Activated naive CD8-positive, alpha-beta T cell treated with anti-CD3 and anti-CD28 coated beads for 36 hours (primary cell): ENCODE results near the gene TEF. TPM values are rescaled to one million over a fixed set of nuclear protein-coding genes. Genes with fewer than 3 reads are reported as not detected.
"Not testable (repeated sequence)": the region's sequence is repeated elsewhere in the genome, so short reads cannot be mapped to it uniquely, and the experiment has no call there.

ENCODE experiments used
- DNase-seq: peaks from one replicate; pipeline ENCODE4 v3.0.0; 2021
- H3K27ac Mint-ChIP-seq: one replicate; pipeline ENCODE4 v1.8.0; 2022; ENCODE audit warnings: mild to moderate bottlenecking, moderate library complexity, mixed read lengths
- H3K27me3 Mint-ChIP-seq: one replicate; pipeline ENCODE4 v1.8.0; 2022; ENCODE audit warnings: mild to moderate bottlenecking, mixed read lengths
- H3K36me3 Mint-ChIP-seq: one replicate; pipeline ENCODE4 v1.8.0; 2021; ENCODE audit warnings: mild to moderate bottlenecking, mixed read lengths
- H3K4me1 Mint-ChIP-seq: one replicate; pipeline ENCODE4 v1.8.0; 2021; ENCODE audit warnings: mixed read lengths
- H3K4me3 Mint-ChIP-seq: one replicate; pipeline ENCODE4 v1.8.0; 2022; ENCODE audit warnings: mild to moderate bottlenecking, moderate library complexity, mixed read lengths
- H3K9me3 Mint-ChIP-seq: one replicate; pipeline ENCODE4 v1.8.0; 2022; ENCODE audit warnings: mixed read lengths
- total RNA-seq, 2 experiments: library from RNA; stranded (reverse); gene quantifications; one replicate each; pipeline ENCODE4 v1.2.3, GENCODE V29; 2021

Gene TEF
- total RNA-seq, 2 experiments from 2014 or later, result 2.6 to 2.8 TPM

DNA sequence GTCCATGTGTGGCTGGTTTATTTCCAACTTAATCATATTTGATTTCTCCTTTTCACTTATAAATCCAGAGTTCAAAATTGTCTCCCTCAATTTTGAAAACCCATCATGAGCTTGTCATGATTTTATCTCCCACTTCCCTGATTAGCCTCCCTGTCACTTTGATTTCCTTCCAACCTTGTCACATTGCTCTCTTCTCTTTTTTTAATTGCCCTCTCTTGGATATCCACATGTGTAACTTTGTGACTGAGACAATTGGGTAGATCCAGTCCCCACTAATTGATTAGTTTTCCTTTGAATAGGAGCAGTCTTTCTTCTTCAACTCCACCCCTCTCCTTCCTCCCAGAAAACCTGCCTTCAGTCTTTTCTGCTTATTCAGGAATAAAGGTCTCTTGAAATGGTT, 2.4 kb downstream of the TEF start:
- Mint-ChIP-seq H3K27me3 (no peaks in the 10 kb centered on the region), H3K36me3 (no peaks in the 10 kb centered on the region), H3K4me3 (no peak overlapping the region), H3K4me1 (peaks cover 16% of the 10 kb centered on the region), H3K27ac (no peak overlapping the region), H3K9me3 (no peaks in the 10 kb centered on the region)
- DNase-seq, result no peak

DNA sequence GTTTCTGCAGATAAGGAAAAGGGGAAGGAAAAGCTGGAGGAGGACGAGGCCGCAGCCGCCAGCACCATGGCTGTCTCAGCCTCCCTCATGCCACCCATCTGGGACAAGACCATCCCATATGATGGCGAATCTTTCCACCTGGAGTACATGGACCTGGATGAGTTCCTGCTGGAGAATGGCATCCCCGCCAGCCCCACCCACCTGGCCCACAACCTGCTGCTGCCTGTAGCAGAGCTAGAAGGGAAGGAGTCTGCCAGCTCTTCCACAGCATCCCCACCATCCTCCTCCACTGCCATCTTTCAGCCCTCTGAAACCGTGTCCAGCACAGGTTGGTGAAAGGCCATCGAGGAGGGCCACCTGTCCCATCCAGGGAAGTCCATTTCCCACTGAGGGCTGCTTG, 5.6 kb downstream of the TEF start:
- DNase-seq, result no peak
- Mint-ChIP-seq H3K27ac (no peak overlapping the region), H3K4me3 (no peak overlapping the region), H3K4me1 (peaks cover 9% of the 10 kb centered on the region), H3K27me3 (no peaks in the 10 kb centered on the region), H3K36me3 (no peaks in the 10 kb centered on the region), H3K9me3 (no peaks in the 10 kb centered on the region)

DNA sequence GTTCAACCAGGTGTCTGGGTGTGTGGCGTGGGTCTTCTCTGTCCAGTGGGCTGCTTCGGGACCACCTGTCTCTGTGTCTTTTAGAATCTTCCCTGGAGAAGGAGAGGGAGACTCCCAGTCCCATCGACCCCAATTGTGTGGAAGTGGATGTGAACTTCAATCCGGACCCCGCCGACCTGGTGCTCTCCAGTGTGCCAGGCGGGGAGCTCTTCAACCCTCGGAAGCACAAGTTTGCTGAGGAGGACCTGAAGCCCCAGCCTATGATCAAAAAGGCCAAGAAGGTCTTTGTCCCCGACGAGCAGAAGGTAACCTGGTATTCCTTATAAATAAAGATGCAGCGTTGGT, 12.2 kb downstream of the TEF start:
- Mint-ChIP-seq H3K9me3 (no peaks in the 10 kb centered on the region), H3K36me3 (peaks cover 3% of the 10 kb centered on the region), H3K4me3 (no peak overlapping the region), H3K4me1 (no peaks in the 10 kb centered on the region), H3K27ac (no peak overlapping the region), H3K27me3 (no peaks in the 10 kb centered on the region)
- no peak for DNase-seq

DNA sequence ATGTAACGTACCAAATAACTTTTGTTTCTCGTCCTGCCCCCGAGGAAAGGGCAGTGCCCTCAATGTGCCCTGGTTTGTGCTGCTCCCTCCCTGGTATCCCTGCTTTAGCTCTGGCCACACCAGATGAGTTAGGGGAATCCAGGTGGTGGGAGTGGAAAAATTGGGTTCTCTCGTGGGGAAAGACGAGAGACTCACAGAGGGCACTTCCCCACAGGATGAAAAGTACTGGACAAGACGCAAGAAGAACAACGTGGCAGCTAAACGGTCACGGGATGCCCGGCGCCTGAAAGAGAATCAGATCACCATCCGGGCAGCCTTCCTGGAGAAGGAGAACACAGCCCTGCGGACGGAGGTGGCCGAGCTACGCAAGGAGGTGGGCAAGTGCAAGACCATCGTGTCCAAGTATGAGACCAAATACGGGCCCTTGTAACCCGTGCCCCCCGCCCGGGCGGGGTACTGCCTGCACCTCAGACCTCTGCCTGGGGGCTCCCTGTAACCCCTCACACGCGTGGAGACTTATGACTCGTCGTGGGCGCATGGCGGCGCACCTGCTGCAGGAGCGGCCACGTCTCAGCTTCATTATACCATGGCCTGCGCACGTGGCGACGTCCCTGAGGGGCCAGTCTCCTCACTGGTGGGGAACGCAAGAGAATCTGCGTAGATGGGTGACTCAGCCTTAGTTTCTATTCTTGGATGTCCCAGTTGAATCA, 13.9 kb downstream of the TEF start:
- no peak overlapping the region for H3K4me3 Mint-ChIP-seq
- H3K27ac Mint-ChIP-seq, result no peak overlapping the region
- H3K9me3 Mint-ChIP-seq, result no peaks in the 10 kb centered on the region
- H3K27me3 Mint-ChIP-seq, result no peaks in the 10 kb centered on the region
- peaks cover 3% of the 10 kb centered on the region for H3K36me3 Mint-ChIP-seq
- H3K4me1 Mint-ChIP-seq, result no peaks in the 10 kb centered on the region
- DNase-seq, result no peak

DNA sequence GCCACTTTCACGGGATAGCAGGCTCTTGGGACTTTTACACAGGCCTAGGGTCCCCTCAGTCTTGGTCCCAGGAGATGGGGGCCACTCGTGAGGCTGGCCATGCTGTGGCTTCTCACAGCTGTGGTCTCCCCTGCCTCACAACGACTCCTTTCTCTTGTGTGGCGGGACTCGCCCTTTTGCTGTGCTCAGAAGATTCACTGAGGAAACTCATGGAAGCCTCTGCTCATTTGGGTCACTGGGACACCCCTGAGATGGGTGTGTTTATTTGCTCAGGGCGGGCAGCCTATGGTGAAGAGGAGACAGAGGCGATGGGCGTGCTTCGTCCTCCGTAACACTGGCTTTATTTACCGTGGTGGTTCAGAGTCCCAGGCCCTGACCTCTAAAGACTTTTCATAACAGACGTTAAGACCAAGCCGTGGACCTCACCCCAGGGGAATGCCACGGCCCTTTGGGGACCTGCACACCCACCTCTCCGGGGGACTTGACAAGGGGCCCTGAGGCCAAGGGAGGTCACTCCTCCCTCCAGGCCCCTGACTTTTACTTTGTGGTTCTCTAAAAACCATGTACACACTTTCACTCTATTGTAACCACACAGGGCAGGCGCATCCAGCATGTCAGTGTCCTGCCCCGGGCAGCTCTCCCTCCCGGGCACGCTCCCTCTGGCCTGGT, 15.5 kb downstream of the TEF start:
- H3K27me3 Mint-ChIP-seq, result no peaks in the 10 kb centered on the region
- no peak for DNase-seq
- peaks cover 3% of the 10 kb centered on the region for H3K36me3 Mint-ChIP-seq
- no peak overlapping the region for H3K4me3 Mint-ChIP-seq
- no peak overlapping the region for H3K27ac Mint-ChIP-seq
- H3K4me1 Mint-ChIP-seq, result no peaks in the 10 kb centered on the region
- no peaks in the 10 kb centered on the region for H3K9me3 Mint-ChIP-seq

DNA sequence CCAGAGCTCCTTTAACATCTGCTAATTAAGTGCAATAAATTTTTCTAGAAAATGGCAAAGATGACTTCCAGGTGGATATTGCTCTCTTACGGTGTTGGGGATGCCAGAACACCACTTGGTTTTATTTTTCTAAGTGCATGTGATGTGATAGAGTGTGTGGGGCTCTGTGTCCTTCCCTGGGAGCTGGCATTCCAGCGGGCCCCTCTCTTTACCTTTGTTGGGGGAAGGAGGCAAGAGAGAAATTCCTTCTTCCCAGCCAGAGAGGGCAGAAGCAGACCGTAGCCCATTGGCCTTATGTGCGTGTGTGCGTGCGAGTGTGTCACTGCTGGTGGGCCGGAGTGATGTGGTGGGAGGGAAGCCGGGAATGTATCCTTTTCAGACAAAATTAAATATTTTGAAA, 17.2 kb downstream of the TEF start:
- peaks cover 2% of the 10 kb centered on the region for H3K4me1 Mint-ChIP-seq
- no peak for DNase-seq
- no peaks in the 10 kb centered on the region for H3K9me3 Mint-ChIP-seq
- H3K4me3 Mint-ChIP-seq, result no peak overlapping the region
- H3K27ac Mint-ChIP-seq, result no peak overlapping the region
- H3K27me3 Mint-ChIP-seq, result no peaks in the 10 kb centered on the region
- peaks cover 3% of the 10 kb centered on the region for H3K36me3 Mint-ChIP-seq

DNA sequence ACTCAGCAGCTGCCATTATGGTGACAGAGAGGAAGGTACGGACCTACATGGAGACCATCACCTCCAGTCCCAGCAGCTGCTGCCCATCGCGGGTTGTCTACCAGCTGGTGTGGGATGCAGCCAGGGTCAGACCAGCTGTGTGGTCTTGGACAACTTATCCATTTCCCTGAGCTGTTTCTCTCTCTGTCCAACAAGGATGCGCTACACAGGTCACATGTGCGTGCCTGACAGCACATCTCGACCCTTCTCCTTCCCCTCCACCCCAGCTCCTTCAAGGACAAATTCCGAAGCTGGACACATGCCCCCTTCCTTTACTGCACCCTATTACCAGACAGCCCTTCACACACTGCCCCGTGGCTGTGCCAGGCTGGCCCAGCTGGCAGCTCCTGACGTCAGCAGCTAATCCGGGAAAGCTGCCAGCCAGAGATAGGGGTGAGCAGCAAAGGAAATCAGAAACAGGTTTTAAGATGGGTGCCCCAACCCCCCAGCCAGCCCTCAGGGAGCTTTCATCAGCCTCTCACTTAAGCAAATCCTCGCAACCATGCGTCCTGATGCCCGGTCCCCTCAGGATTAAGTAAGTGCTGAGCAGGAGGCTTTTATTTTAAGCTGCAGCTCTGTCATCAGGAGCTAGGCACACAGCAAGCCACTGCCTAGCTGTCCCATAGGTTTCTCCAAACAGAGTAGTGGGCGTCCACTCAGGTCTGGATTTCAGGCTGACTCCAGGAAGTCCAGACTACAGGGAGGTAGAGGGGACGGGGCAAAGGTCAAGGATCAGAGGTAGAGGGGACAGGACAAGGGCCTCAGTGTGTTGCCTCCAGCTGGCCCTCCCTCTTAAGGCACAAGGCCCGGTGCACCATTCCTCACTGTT, 20.3 kb downstream of the TEF start:
- no peaks in the 10 kb centered on the region for H3K27me3 Mint-ChIP-seq
- H3K4me3 Mint-ChIP-seq, result no peak overlapping the region
- H3K9me3 Mint-ChIP-seq, result no peaks in the 10 kb centered on the region
- no peak for DNase-seq
- H3K4me1 Mint-ChIP-seq, result peaks cover 11% of the 10 kb centered on the region
- no peak overlapping the region for H3K27ac Mint-ChIP-seq
- peaks cover 3% of the 10 kb centered on the region for H3K36me3 Mint-ChIP-seq

DNA sequence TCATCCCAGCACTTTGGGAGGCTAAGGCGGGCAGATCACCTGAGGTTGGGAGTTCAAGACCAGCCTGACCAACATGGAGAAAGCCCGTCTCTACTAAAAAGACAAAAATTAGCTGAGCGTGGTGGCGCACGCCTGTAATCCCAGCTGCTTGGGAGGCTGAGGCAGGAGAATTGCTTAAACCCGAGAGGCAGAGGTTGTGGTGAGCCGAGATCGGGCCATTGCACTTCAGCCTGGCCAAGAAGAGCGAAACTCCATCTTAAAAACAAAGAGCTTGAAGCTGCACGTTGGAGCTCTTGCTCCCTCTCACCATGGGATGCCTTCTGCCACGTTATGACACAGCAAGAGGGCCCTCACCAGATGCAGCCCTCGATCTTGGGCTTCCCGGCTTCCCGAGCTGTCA, 21.1 kb downstream of the TEF start:
- H3K27me3 Mint-ChIP-seq, H3K4me3 Mint-ChIP-seq, H3K9me3 Mint-ChIP-seq, DNase-seq, H3K36me3 Mint-ChIP-seq, H3K27ac Mint-ChIP-seq: not testable (repeated sequence)
- H3K4me1 Mint-ChIP-seq, result peaks cover 11% of the 10 kb centered on the region

DNA sequence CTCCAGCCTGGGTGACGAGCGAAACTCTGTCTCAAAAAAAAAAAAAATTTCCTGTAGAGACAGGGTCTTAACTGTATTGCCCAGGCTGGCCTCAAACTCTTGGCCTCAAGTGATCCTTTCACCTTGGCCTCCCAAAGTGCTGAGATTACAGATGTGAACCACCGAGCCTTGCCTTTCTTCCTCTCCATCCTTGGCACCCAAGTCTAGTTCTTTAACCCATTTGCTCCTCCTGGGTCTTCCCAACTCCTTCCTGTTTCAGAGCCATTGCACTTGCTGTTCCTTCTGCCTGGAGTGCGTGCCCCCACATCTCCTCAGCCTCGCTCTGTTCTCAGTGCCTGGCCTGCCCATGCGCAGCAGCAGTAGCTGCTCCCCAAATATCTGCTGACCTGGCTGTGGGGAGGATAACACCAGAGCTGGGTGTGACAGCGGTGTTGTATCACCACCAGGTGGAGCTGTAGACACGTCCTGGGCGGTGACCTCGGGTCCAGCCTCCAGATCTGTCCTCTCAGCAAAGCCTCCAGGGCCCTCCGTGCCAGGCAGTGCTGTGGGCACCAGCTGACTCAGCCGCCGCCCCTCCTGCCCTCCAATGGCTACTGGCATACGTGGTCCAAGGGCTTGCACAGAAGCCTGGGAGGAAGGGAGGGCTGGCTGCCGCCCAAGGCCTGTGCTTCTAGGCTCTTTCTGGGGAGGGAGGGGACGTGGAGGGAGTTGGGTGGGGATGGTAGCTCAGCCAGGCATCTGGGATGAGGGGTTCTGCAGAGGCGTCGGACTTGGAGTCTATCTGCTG, 22.0 kb downstream of the TEF start:
- H3K36me3 Mint-ChIP-seq, result no peaks in the 10 kb centered on the region
- H3K4me1 Mint-ChIP-seq, result peaks cover 11% of the 10 kb centered on the region
- H3K9me3 Mint-ChIP-seq, result no peaks in the 10 kb centered on the region
- no peak overlapping the region for H3K4me3 Mint-ChIP-seq
- DNase-seq, result peak; percentile 85
- no peaks in the 10 kb centered on the region for H3K27me3 Mint-ChIP-seq
- no peak overlapping the region for H3K27ac Mint-ChIP-seq

DNA sequence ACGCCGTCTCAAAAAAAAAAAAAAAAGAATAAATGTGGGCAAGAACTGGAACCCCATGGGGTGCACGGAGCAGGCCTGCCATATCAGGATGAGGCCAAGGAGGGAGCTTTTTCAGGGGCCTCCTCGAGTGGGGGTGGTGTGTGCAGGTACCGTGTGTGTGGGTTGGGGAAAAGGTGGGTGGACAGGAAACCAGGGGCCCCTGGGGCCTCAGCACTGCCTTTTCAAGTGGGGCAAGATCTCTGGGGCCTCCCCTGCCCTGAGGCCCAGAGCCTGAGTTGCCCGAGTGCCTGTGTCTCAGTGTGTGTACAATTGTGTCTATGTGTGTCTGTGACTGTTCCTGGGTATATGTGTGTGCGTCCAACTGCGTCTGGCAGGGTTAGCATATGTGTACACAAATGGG, 23.8 kb downstream of the TEF start:
- H3K27me3 Mint-ChIP-seq, result no peaks in the 10 kb centered on the region

DNA sequence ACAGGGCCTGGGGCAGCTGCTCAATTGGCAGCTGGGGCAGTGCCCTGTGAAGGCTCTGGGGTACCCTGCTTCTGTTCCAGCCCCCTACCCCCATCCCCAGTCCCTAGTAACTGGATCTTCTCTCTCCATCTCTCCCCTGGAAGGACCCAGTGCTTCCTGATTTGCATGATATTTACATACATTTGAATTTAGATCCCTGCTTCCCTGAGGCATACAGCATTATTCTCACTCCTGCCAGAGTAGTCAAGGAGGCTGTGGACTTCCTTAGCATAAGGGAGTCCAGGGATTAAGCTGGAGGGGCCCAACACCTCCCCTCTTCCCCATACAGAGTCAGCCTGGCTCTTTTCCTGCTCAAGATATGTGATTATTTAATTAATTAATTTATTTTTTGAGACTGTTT, 24.7 kb downstream of the TEF start:
- Mint-ChIP-seq H3K27me3 (no peaks in the 10 kb centered on the region), H3K9me3 (no peaks in the 10 kb centered on the region), H3K4me3 (peak overlapping the region; percentile 15), H3K36me3 (no peaks in the 10 kb centered on the region), H3K4me1 (peaks cover 20% of the 10 kb centered on the region), H3K27ac (peak overlapping the region; percentile 78)
- DNase-seq, result no peak

More for the DNA sequence above, 23.8 kb downstream of the TEF start:
- Mint-ChIP-seq H3K4me3 (peak overlapping the region; percentile 47), H3K27ac (peak overlapping the region; percentile 77), H3K4me1 (peaks cover 14% of the 10 kb centered on the region), H3K9me3 (no peaks in the 10 kb centered on the region), H3K36me3 (no peaks in the 10 kb centered on the region)
- DNase-seq, result peak; percentile 49

DNA sequence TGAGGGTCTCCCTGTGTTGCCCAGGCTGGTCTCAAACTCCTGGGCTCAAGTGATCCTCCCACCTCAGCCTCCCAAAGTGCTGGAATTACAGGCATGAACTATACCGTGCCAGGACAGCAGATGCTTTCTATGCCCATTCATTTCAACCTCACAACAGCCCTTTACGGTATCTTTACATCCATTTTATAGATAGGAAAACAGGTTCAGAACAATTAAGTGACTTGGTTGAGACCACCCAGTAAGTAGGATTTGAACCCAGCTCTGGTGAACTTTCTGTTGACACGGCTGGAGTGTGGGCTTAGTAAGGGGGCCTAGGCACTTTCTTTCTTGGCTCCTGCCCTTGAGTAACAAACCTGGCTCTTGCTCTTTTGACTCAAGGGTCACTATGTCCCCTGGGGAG, 25.7 kb downstream of the TEF start:
- Mint-ChIP-seq H3K36me3 (peaks cover under 1% of the 10 kb centered on the region), H3K27ac (no peak overlapping the region), H3K4me1 (peaks cover 26% of the 10 kb centered on the region), H3K9me3 (no peaks in the 10 kb centered on the region), H3K4me3 (no peak overlapping the region), H3K27me3 (no peaks in the 10 kb centered on the region)
- DNase-seq, result no peak

DNA sequence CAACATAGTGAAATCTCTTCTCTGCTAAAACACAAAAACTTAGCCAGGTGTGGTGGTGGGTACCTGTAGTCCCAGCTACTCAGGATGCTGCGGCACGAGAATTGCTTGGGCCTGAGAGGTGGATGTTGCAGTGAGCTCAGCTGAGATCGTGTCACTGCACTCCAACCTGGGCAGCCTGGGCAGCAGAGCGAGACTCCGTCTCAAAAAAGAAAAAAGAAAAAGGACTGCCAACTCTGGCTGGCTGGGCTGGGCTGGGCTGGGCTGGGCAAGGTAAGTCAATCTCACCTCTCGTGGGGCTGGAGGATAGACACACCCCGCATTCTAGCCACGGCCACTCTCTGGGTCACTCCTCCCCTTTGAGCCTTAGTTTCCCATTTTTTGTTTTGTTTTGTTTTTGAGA, 26.9 kb downstream of the TEF start:
- Mint-ChIP-seq H3K27me3 (no peaks in the 10 kb centered on the region), H3K36me3 (peaks cover 2% of the 10 kb centered on the region), H3K4me1 (peaks cover 27% of the 10 kb centered on the region), H3K4me3 (no peak overlapping the region), H3K9me3 (no peaks in the 10 kb centered on the region), H3K27ac (no peak overlapping the region)
- no peak for DNase-seq

DNA sequence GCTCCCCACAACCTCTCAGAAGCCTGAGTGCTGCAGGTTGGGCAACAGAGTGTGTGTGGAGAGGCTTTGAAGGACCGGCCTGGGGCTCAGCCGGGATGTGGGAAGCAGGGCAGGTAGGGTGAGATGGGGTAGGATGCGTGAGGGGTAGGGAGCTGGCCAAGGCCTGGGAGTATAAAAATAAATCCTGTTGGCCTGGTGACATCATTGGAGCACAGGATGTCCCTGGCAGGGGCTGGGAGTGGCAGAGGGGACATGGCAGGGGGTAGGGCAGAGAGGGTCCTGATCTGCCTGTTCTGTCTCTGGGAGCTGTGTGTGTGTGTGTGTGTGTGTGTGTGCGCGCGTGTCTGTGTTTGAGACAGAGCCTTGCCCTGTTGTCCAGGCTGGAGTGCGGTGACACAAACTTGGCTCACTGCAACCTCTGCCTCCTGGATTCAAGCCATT, 28.6 kb downstream of the TEF start:
- Mint-ChIP-seq H3K27me3 (no peaks in the 10 kb centered on the region), H3K4me1 (peaks cover 28% of the 10 kb centered on the region), H3K4me3 (no peak overlapping the region), H3K36me3 (peaks cover 13% of the 10 kb centered on the region), H3K27ac (peak overlapping the region; percentile 75), H3K9me3 (no peaks in the 10 kb centered on the region)
- no peak for DNase-seq
